Measurements from ENCODE around the gene FLOT2.

Gene FLOT2

GRCh38 chr17:28901866-28902818 is 4.6 kb upstream of the FLOT2 start:
- peak overlapping the region; percentile 59 for H3K27ac ChIP-seq (ENCODE audit: low read depth, low read length)
- H3F3A ChIP-seq (ENCODE audit: control insufficient read depth, insufficient read depth): peaks cover 27% of the 10 kb centered on the region
- H3K27me3 ChIP-seq (ENCODE audit: control insufficient read depth, low read length): no peaks in the 10 kb centered on the region
- H3K36me3 ChIP-seq (ENCODE audit: control insufficient read depth, low read length): peaks cover 39% of the 10 kb centered on the region
- TF ChIP-seq EZH2phosphoT487 (IDR thresholded peaks at IDR 0.05; ENCODE audit: borderline replicate concordance, low read length): no peak
- TF ChIP-seq, protein P1, sequence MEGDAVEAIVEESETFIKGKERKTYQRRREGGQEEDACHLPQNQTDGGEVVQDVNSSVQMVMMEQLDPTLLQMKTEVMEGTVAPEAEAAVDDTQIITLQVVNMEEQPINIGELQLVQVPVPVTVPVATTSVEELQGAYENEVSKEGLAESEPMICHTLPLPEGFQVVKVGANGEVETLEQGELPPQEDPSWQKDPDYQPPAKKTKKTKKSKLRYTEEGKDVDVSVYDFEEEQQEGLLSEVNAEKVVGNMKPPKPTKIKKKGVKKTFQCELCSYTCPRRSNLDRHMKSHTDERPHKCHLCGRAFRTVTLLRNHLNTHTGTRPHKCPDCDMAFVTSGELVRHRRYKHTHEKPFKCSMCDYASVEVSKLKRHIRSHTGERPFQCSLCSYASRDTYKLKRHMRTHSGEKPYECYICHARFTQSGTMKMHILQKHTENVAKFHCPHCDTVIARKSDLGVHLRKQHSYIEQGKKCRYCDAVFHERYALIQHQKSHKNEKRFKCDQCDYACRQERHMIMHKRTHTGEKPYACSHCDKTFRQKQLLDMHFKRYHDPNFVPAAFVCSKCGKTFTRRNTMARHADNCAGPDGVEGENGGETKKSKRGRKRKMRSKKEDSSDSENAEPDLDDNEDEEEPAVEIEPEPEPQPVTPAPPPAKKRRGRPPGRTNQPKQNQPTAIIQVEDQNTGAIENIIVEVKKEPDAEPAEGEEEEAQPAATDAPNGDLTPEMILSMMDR (IDR thresholded peaks at IDR 0.05; ENCODE audit: low read depth, low read length, poor library complexity, severe bottlenecking): no peak
- H3K4me2 ChIP-seq (ENCODE audit: low read length): peak overlapping the region; percentile 69
- H3K9me2 ChIP-seq (replicated peaks; ENCODE audit: control insufficient read depth, low read length): no peaks in the 10 kb centered on the region
- H4K20me1 ChIP-seq (ENCODE audit: control insufficient read depth, insufficient read depth, low read depth, low read length): no peaks in the 10 kb centered on the region
- H3K4me1 ChIP-seq (ENCODE audit: control insufficient read depth, low read length): peaks cover 28% of the 10 kb centered on the region
- peaks cover 19% of the 10 kb centered on the region for H3K79me2 ChIP-seq (ENCODE audit: control insufficient read depth, low read length)
- no peaks in the 10 kb centered on the region for H3K9me3 ChIP-seq (ENCODE audit: control insufficient read depth, insufficient read depth, low read length)
- peak overlapping the region; percentile 78 for H3K4me3 ChIP-seq (ENCODE audit: low read length)

DNA sequence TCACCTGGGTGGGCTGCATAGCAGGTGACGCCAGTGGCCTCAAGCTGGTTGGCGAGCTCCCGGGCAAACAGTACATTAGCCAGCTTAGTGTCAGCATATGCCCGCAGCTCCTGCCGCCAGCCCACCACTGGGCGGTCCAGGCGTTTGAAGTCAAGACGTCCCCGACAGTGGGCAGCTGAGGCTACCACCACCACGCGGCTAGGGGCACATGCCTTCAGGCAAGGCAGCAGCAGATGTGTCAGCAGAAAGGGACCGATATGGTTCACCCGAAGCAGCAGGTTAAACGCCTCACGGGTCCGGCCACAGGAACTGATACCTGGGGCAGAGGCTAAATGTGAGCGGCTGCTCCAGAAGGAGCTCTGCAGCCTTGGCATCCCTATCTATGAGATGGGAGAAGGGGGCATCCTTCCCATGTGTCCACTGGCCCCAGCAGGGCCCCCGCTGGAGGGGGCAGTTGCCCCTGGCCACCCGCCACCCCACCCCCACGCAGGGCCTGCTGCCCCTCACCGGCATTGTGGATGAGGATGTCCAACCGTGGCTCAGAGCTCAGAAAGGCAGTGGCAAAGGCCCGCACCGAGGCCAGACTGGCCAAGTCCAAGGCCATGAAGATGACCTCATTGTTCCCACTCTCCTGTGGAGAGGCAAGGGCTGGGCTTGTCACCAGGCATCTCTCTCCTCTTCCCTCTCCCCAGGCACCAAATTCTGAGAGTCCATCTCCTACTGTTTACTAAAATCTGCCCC is 3.6 kb upstream of the FLOT2 start:
- Histone ChIP-seq H3F3A (ENCODE audit: control insufficient read depth, insufficient read depth) (peaks cover 27% of the 10 kb centered on the region), H3K9me3 (ENCODE audit: control insufficient read depth, insufficient read depth, low read length) (no peaks in the 10 kb centered on the region), H3K36me3 (ENCODE audit: control insufficient read depth, low read length) (peaks cover 30% of the 10 kb centered on the region), H3K27ac (ENCODE audit: low read depth, low read length) (no peak overlapping the region), H3K79me2 (ENCODE audit: control insufficient read depth, low read length) (peaks cover 29% of the 10 kb centered on the region), H3K4me2 (ENCODE audit: low read length) (peak overlapping the region; percentile 69), H3K27me3 (ENCODE audit: control insufficient read depth, low read length) (no peaks in the 10 kb centered on the region), H3K4me3 (ENCODE audit: low read length) (peak overlapping the region; percentile 78), H4K20me1 (ENCODE audit: control insufficient read depth, insufficient read depth, low read depth, low read length) (no peaks in the 10 kb centered on the region), H3K4me1 (ENCODE audit: control insufficient read depth, low read length) (peaks cover 32% of the 10 kb centered on the region), H3K9me2 (replicated peaks; ENCODE audit: control insufficient read depth, low read length) (no peaks in the 10 kb centered on the region)
- no peak for TF ChIP-seq EZH2phosphoT487 (IDR thresholded peaks at IDR 0.05; ENCODE audit: borderline replicate concordance, low read length)
- TF ChIP-seq, protein P1 (IDR thresholded peaks at IDR 0.05; ENCODE audit: low read depth, low read length, poor library complexity, severe bottlenecking): no peak

- Histone ChIP-seq H3K79me2 (ENCODE audit: control insufficient read depth, low read length) (peaks cover 43% of the 10 kb centered on the region), H3K27ac (ENCODE audit: low read depth, low read length) (no peak overlapping the region), H3K4me2 (ENCODE audit: low read length) (no peak overlapping the region)
Measured at GRCh38 chr17:28899212-28899815, 1.8 kb upstream of the FLOT2 start.

More at GRCh38 chr17:28899212-28899815, 1.8 kb upstream of the FLOT2 start:
- TF ChIP-seq, protein P1 (IDR thresholded peaks at IDR 0.05; ENCODE audit: low read depth, low read length, poor library complexity, severe bottlenecking): no peak
- TF ChIP-seq EZH2phosphoT487 (IDR thresholded peaks at IDR 0.05; ENCODE audit: borderline replicate concordance, low read length): no peak
- peaks cover 35% of the 10 kb centered on the region for H3K36me3 ChIP-seq (ENCODE audit: control insufficient read depth, low read length)
- H3K9me3 ChIP-seq (ENCODE audit: control insufficient read depth, insufficient read depth, low read length): no peaks in the 10 kb centered on the region
- no peaks in the 10 kb centered on the region for H3K27me3 ChIP-seq (ENCODE audit: control insufficient read depth, low read length)
- peaks cover 13% of the 10 kb centered on the region for H3F3A ChIP-seq (ENCODE audit: control insufficient read depth, insufficient read depth)
- no peaks in the 10 kb centered on the region for H3K9me2 ChIP-seq (replicated peaks; ENCODE audit: control insufficient read depth, low read length)
- no peaks in the 10 kb centered on the region for H4K20me1 ChIP-seq (ENCODE audit: control insufficient read depth, insufficient read depth, low read depth, low read length)
- H3K4me3 ChIP-seq (ENCODE audit: low read length): no peak overlapping the region
- peaks cover 48% of the 10 kb centered on the region for H3K4me1 ChIP-seq (ENCODE audit: control insufficient read depth, low read length)

Data from DOHH2 (cell line).